GM18499 (cell line): Measurements from ENCODE around the gene MALAT1.
"Not testable (repeated sequence)": the region's sequence is repeated elsewhere in the genome, so short reads cannot be mapped to it uniquely, and the experiment has no call there.

Experiments used
- ATAC-seq: cut with Tn5 transposase; IDR thresholded peaks from one replicate; pipeline ENCODE4 v1.9.1; 2021; ENCODE audit warnings: moderate number of reproducible peaks; ENCODE audit not compliant: insufficient read depth, unreplicated experiment

Gene MALAT1

DNA sequence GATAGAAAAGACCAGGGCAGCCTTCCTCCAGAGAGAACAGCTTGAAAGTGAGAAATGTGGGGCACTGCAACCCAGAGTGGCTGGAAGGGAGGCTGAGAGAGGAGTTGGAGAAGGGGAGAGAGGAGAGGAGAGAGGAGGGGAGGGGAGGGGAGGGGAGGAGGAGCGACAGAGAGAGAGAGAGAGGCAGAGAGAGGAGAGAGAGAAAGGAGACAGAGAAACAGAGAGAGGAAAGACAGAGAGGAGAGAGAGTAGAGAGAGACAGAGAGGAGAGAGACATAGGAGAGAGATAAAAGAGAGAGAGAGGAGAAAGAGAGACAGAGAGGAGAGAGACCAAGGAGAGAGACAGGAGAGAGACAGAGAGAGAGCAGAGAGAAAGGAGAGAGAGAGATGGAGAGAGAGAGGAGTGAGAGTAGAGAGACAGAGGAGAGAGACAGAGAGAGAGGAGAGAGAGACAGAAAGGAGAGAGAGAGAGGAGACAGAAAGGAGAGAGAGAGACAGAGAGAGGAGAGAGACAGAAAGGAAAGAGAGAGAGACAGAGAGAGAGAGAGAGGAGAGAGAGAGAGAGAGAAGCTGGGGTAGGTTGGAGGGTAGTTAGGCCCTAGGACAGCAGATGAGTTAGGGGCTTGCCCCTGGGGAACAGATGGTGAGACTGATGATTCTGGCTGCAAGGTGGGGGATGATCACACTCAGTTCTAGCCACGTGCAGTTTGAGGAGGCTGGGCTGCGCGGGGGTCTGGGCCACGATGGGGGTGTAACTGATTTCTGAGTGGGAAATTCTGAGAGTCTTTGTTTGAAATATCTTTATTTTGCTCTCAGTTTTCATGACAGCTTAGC lies 17.5 kb downstream of the MALAT1 start:
- ATAC-seq = no peak

DNA sequence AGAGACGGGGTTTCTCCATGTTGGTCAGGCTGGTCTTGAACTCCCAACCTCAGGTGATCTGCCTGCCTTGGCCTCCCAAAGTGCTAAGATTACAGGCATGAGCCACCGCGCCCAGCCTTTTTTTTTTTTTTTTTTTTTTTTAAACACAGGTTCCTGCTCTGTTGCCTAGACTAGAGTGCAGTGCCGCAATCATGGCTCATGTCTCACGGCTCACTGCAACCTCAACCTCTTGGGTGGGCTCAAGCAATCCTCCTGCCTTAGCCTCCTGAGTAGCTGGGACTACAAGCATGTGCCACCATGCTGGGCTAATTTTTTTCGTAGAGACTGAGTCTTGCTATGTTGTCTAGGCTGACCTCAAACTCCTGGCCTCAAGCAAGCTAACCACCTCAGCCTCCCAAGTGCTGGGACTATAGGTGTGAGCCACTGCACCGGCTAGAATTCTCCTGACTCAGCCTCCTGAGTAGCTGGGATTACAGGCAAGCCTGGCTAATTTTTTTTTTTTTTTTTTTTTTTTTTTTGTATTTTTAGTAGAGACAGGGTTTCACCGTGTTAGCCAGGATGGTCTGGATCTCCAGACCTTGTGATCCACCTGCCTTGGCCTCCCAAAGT lies 20.2 kb downstream of the MALAT1 start:
- ATAC-seq = not testable (repeated sequence)

DNA sequence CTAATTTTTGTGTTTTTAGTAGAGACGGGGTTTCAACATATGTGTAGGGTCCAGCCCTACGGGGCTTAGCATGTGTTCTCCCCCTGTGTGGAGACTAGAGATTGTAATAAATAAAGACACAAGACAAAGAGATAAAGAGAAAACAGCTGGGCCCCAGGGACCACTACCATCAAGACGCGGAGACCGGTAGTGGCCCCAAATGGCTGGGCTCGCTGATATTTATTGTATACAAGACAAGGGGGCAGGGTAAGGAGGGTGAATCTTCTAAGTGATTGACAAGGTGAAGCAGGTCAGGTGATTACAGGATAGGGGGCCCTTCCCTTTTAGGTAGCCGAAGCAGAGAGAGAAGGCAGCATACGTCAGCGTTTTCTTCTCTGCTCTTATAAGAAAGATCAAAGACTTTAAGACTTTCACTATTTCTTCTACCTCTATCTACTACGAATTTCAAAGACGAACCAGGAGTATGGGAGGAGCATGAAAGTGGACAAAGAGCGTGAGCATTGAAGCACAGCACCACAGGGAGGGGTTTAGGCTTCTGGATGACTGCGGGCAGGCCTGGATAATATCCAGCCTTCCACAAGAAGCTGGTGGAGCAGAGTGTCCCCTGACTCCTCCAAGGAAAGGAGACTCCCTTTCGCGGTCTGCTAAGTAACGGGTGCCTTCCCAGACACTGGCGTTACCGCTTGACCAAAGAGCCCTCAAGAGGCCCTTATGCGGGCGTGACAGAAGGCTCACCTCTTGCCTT lies 23.1 kb downstream of the MALAT1 start:
- ATAC-seq = not testable (repeated sequence)

DNA sequence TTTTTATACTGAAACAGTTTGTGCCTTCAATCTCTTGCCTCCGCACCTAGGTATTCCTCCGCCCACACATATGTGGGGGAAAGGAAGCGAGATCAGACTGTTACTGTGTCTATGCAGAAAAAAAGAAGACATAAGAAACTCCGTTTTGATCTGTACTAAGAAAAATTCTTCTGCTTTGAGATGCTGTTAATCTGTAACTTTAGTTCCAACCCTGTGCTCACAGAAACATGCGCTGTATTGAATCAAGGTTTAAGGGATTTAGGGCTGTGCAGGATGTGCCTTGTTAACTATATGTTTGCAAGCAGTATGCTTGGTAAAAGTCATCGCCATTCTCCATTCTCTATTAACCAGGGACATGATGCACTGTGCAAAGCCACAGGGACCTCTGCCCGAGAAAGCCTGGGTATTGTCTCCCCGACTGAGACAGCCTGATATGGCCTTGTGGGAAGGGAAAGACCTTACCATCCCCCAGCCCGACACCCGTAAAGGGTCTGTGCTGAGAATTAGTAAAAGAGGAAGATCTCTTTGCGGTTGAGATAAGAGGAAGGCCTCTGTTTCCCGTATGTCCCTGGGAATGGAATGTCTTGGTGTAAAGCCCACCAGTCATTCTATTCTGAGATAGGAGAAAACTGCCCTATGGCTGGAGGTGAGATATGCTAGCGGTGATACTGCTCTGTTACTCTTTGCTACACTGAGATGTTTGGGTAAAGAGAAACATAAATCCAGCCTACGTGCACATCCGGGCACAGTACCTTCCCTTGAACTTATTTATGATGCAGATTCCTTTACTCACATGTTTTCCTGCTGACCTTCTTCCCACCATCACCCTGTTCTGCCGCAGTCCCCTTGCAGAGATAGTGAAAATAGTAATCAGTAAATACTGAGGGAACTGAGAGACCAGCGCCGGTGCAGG lies 24.1 kb downstream of the MALAT1 start:
- ATAC-seq = not testable (repeated sequence)

DNA sequence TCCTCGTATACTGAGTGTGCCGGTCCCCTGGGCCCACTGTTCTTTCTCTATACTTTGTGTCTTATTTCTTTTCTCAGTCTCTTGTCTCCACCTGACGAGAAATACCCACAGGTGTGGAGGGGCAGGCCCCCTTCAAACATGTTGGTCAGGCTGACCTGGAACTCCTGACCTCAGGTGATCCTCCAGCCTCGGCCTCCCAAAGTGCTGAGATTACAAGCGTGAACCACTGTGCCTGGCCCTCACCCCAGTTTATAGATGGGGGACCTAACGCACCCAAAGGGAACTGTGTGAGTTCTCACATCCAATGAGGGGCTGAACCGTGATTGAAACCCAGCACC lies 24.8 kb downstream of the MALAT1 start:
- not testable (repeated sequence) for ATAC-seq

DNA sequence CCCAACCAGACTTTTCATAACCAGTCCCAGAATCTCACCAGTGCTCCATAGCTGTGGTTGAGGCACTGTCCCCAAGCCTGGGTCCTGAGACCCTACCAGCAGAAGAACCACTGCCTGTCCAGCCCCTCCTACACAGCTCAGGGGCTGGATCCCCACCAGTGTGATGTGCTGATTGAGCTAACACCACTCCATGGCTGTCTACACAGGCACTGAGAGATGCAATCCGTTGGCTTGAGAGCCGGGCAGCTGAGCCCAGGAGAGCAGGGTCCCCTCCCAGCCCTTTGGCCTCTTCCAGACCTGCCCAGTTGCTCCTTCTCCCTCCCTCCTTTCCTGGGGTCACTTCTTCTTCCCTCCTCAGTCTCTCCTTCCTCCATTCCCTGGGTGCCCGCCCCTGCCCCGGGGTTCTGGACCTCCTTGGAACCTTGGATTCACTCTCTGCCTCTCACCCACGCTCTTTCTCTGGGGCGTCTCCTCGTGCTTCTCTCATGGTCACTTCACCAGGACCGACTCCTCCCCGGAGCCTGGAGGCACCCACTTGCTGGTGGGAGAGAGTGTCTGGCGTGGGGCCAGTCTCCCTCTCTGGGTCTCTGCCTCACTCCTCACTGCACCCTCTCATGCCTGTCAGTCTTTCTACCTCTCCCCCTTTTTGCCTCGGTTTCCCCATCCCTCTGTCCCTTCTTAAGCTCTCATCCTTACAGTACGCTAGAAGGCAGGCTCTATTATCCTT lies 25.3 kb downstream of the MALAT1 start:
- no peak for ATAC-seq

DNA sequence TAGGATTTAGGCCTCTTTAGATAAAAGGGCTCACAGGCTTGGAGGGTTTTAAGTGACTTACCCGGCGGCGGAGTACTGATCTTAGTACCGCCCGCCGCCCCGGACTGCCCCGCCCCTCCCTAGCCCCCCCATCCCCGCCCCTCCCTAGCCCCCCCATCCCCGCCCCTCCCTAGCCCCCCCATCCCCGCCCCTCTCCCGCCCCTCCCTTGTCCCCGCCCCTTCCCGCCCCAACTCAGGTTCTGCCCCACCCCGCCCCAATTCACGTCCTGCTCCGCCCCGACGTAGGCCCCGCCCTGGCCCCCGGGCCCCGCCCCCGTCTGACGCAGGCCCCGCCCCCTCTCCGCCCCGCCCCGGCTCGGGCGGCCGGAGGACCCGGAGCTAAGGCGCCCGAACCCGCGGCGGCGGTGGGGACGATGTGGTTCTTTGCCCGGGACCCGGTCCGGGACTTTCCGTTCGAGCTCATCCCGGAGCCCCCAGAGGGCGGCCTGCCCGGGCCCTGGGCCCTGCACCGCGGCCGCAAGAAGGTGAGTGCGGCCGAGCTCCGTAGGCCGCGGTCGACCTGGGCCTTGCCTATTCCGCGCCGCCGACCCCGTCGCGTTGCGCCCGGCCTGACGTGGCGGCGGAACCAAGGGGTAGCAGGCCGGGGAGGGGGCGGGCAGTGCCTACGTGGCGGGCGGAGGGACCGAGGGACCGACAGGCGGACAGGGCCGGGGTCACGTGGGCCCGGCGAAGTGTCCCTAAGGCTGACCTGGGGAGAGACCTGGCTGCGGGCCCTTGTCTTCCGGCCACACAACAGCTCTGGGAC lies 26.1 kb downstream of the MALAT1 start, which contains the start of gene SCYL1:
TSS of gene SCYL1 (plus strand) at position 343 of the 805 bp plus-strand sequence. CDS start at position 414, 71 bp downstream.
- ATAC-seq = no peak

DNA sequence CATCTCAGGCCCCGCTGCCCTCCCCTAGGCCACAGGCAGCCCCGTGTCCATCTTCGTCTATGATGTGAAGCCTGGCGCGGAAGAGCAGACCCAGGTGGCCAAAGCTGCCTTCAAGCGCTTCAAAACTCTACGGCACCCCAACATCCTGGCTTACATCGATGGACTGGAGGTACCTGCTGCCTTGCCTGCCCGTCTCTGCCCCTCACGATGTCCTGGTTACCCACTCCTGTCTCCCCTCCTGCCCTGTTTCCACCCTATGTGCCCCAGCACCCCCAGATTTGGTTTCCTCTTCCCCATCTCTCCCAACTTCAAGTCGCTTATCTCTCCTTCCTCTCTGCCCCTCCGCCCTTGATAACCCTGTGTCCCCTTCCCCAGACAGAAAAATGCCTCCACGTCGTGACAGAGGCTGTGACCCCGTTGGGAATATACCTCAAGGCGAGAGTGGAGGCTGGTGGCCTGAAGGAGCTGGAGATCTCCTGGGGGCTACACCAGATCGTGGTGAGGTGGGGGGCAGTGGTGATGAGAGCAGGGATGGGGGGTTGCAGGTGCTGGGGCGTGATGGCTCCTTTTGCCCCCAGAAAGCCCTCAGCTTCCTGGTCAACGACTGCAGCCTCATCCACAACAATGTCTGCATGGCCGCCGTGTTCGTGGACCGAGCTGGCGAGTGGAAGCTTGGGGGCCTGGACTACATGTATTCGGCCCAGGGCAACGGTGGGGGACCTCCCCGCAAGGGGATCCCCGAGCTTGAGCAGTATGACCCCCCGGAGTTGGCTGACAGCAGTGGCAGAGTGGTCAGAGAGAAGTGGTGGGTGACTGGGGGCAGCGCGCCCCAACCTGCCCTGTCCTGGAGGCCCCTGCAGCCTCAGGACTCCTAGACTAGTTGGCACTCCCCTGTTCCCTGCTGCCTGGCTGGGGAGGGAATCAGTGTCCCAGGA lies 27.0 kb downstream of the MALAT1 start:
- ATAC-seq = no peak

DNA sequence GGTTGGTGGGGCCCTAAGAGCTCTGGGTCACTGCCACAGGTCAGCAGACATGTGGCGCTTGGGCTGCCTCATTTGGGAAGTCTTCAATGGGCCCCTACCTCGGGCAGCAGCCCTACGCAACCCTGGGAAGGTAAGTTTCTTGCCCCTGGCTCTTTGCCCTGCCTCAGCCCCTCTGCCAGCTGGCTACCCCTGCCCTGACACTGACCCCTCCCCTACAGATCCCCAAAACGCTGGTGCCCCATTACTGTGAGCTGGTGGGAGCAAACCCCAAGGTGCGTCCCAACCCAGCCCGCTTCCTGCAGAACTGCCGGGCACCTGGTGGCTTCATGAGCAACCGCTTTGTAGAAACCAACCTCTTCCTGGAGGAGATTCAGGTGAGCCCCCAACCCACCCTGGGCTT lies 27.9 kb downstream of the MALAT1 start:
- ATAC-seq = no peak

DNA sequence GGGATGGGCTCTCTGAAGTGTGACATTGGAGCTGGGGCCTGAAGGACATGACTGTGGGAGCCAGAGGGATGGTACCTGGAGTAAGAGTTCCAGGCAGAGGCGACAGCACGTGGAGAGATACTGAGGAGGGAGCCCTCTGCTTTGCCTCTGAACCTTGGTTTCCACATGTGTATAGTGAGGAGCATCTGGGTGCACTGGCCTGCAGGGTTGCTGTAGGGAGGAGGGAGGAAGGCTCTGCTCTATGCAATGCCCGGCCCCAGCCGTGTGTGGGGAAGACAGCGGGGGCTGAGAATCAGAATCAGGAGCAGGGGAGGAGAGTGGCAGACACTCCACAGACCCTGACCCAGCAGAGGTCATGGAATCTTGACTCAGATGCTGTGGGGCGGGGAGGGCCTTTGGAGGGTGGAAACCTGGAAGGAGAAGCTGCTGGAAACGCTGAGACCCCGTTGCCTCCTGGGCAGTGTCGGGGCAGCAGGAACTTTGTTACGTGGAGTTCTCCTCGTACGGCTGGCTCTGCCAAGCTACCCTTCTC lies 30.0 kb downstream of the MALAT1 start:
- ATAC-seq = no peak

DNA sequence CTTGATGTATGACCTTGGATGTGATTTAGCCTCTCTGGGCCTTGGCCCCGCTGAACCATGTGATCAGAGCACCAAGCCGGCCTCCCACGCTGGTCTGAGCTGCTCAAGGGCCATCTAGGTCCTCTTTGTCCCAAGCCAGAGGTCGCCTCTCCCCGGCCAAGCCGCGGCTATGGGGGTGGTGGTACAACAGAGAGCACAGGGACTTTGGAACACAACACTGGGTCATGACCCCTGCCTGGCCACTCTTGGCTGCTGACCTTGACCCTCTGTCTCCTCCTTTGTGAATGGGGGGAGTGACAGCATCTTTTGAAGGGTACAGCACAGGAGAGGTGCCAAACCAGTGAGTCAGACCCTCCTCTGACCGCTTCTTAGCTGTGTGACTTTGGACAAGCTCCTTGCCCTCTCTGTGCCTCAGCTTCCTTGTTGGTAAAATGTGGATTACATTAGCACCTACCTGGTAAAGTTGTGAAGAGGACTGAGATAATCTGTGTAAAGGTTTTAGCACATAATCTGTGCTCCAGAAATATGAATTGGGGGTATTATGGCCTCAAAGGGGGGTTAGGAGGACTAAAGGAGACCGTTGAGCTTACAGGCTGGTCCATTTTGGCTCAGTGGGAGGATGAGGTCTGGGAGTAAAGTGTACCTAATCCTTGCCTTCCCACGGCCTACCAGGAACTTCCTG lies 30.8 kb downstream of the MALAT1 start:
- no peak for ATAC-seq

DNA sequence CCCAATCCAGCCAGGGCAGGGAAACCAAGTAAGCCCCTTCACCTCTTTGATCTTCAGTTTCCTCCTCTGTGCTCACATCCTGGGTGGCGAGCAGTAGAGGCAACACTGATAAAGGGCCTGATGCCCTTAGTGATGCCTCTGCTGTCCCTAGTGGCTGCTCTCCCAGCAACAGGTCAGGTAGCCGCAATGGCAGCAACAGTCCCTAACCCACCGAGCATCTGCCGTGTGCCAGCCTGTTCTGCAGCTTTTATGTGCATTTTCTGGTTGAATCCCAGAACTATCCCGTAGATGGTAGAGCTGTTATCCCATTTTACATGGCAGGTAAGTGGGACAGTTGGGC lies 31.3 kb downstream of the MALAT1 start:
- ATAC-seq = no peak

DNA sequence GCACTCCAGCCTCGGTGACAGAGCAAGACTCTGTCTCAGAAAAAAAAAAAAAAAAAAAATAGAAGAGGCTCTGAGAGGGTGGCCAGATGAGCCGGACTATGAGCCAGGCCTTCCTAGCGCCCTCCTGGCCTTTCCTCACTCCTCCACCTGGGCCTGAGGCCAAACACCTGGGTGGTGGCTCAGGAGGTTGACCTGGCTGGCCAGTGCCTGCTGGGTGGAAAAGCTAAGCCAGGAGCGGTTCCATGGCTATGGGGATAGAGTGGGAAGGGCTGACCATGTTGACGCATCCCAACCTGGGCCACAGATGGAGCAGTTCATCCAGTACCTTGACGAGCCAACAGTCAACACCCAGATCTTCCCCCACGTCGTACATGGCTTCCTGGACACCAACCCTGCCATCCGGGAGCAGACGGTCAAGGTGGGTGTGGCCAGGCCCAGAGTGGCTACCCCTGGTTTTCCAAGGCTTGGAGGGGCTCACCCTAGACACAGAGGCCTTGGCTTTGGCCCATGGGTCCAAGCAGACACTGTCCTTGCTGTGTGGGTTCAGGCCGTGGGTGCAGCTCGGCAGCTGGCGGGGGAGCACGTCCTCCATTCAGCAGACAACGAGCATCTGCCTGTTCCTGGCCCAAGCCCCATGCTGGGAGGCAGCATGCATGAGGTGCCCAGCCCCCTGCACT lies 33.7 kb downstream of the MALAT1 start:
- ATAC-seq = no peak

DNA sequence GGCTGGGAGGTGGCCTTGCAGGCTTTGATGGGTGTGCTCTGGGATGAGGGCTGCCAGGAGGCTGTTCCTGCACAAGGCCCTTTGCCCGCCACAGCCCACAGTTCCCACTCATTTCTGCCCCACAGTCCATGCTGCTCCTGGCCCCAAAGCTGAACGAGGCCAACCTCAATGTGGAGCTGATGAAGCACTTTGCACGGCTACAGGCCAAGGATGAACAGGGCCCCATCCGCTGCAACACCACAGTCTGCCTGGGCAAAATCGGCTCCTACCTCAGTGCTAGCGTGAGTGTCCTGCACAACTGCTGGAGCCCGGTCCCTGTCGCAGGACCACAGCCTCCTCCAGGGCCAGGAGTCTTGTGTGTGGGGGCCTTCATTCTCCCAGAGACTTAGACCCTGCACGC lies 36.3 kb downstream of the MALAT1 start:
- no peak for ATAC-seq

DNA sequence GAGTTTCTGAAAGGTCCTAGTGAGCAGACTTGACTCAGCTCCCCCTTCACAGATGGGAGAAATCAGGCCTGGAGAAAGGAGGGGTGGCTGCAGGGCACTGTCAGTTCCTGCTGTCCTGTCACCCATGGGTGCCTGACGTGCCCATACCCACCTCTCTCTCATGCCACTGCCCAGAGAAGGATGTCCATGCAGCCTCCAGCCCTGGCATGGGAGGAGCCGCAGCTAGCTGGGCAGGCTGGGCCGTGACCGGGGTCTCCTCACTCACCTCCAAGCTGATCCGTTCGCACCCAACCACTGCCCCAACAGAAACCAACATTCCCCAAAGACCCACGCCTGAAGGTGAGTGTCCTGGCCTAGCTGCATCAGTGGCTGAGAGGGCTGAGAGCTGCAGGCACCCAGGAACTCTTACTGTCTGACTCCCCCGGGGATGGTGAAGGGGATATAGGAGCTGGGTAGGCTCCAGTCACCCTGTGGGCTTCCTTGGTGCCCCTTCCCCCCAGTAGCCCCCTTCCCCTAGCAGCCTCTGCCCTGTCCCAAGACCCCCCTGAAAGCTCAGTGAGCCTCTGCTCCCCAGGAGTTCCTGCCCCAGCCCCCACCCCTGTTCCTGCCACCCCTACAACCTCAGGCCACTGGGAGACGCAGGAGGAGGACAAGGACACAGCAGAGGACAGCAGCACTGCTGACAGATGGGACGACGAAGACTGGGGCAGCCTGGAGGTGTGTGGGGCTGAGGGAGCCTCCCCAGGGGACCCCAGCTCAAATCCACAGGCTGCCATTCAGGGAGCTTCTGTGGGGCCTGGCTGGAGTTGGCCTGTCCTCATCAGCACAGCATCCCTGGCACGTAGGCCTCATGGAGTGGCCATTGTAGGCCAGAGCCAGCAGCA lies 37.8 kb downstream of the MALAT1 start:
- no peak for ATAC-seq

DNA sequence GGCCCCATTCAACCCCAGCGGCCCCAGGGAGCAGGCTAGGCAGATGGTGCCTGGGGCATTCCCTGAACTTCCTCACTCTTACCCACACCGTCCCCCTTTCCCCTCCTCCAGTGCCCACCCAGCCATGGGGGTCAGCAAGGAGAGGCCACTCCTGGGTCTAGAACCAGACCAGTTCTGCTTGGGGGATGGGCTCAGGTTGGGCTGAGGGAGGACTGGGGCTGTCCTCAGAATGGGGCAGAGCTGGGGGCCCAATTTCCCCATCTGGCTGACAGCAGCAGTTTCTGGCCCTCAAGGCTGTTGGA lies 38.4 kb downstream of the MALAT1 start:
- ATAC-seq = no peak
